ENCODE measurements around the gene HEPHL1. TPM values are rescaled to one million over a fixed set of nuclear protein-coding genes. Genes with fewer than 3 reads are reported as not detected.
A peak's percentile ranks its signal among the peaks of the same experiment; 100 is the strongest.

The HEPHL1 gene
- total RNA-seq, 1 experiment from 2014 or later: not detected

GRCh38 chr11:94129512-94130297 lies 108.6 kb downstream of the HEPHL1 start:
- DNase-seq (ENCODE audit: low spot score): peak; percentile 77

- DNase-seq (ENCODE audit: low spot score): no peak
Measured at GRCh38 chr11:94130298-94131046, 109.3 kb downstream of the HEPHL1 start.

GRCh38 chr11:94131047-94131717 lies 110.0 kb downstream of the HEPHL1 start:
- DNase-seq (ENCODE audit: low spot score): no peak

- no peak for DNase-seq (ENCODE audit: low spot score)
Measured at GRCh38 chr11:94131718-94132115, 110.6 kb downstream of the HEPHL1 start.

- no peak for DNase-seq (ENCODE audit: low spot score)
Measured at GRCh38 chr11:94132152-94132558, 111.0 kb downstream of the HEPHL1 start.

GRCh38 chr11:94132823-94133408 lies 111.8 kb downstream of the HEPHL1 start:
- no peak for DNase-seq (ENCODE audit: low spot score)

GRCh38 chr11:94133752-94134151 lies 112.6 kb downstream of the HEPHL1 start:
- no peak for DNase-seq (ENCODE audit: low spot score)

- DNase-seq (ENCODE audit: low spot score): no peak
Measured at GRCh38 chr11:94134651-94135512, 113.7 kb downstream of the HEPHL1 start.

- DNase-seq (ENCODE audit: low spot score): no peak
Measured at GRCh38 chr11:94139416-94139815, 118.3 kb downstream of the HEPHL1 start.

GRCh38 chr11:94140154-94140655 lies 119.1 kb downstream of the HEPHL1 start:
- DNase-seq (ENCODE audit: low spot score): no peak

- no peak for DNase-seq (ENCODE audit: low spot score)
Measured at GRCh38 chr11:94141511-94142307, 120.6 kb downstream of the HEPHL1 start.

GRCh38 chr11:94142308-94143281 lies 121.4 kb downstream of the HEPHL1 start:
- DNase-seq (ENCODE audit: low spot score): no peak

GRCh38 chr11:94144216-94144615 lies 123.1 kb downstream of the HEPHL1 start:
- no peak for DNase-seq (ENCODE audit: low spot score)

GRCh38 chr11:94144664-94145063 lies 123.5 kb downstream of the HEPHL1 start:
- no peak for DNase-seq (ENCODE audit: low spot score)

- no peak for DNase-seq (ENCODE audit: low spot score)
Measured at GRCh38 chr11:94145431-94145830, 124.3 kb downstream of the HEPHL1 start.

GRCh38 chr11:94145916-94146315 lies 124.8 kb downstream of the HEPHL1 start:
- no peak for DNase-seq (ENCODE audit: low spot score)

GRCh38 chr11:94147433-94147845 lies 126.3 kb downstream of the HEPHL1 start:
- no peak for DNase-seq (ENCODE audit: low spot score)

GRCh38 chr11:94148189-94148588 lies 127.0 kb downstream of the HEPHL1 start:
- DNase-seq (ENCODE audit: low spot score): no peak
